NK-92 (cell line): ENCODE data around the gene SSH2.
"Not testable (repeated sequence)": the region's sequence is repeated elsewhere in the genome, so short reads cannot be mapped to it uniquely, and the experiment has no call there.

Source experiments
- DNase-seq: peaks from one replicate; lab custom pipeline; 2025; ENCODE audit not compliant: unreplicated experiment; lab: John Stamatoyannopoulos, UW

Gene SSH2

DNA sequence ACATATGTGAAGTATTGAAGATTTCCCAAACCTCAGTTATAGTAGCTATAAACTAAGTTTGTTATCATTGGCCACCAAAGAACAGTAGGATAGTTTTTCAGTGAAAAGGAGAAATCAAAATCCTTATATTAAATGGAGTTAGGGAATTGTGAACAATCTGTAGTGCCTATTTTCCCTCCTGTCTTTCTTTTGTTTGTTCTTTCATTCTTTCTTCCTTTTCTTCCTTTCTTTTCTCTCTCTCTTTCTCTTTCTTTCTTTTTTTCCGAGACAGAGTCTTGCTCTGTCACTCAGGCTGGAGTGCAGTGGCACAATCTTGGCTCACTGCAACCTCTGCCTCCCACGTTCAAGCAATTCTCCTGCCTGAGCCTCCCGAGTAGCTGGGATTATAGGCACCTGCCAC lies 48.8 kb downstream of the SSH2 start:
- DNase-seq = no peak

DNA sequence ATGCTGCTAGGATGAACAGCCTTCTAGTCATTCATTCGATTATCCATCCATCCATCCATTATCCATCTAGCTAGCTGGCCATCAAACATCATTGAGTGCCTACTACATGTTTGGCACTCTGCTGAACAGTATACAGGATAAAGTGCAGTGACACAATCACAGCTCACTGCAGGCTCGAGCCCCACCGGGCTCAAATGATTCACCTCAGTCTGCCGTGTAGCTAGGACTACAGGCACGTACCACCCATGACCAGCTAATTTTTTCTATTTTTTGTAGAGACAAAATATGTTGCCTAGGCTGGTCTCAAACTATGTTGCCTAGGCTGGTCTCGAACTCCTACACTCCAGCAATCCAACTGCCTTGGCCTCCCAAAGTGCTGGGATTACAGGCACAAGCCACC lies 50.0 kb downstream of the SSH2 start:
- no peak for DNase-seq

DNA sequence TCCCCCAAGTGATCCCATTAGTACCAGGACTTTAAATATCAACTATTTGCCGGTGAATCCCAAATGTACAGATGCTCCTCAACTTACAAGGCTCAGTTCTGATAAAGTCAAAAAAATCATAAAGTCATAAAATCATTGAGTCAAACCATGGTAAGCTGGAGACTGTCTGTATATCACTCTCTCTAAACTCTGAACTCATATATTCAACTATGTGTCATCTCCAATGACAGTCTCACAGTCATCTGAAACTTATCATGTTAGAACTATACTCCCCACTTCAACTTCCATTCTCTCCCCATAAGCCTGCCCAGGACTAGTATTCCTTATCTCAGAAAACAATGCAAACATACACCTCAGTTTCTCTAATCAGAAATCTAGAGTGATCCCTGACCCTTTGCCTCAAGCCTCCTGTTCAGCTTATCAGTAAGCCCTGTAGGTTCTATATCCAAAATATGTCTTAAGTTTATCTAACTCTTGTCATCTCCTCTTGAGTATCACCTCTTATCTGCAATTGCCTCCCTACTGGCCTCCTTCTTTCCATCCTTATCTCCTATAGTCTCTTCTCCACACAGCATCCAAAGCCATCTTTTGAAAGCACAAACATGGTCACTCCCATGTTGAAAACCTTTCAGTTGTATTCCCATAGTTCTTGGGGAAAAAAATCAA lies 55.0 kb downstream of the SSH2 start:
- no peak for DNase-seq

DNA sequence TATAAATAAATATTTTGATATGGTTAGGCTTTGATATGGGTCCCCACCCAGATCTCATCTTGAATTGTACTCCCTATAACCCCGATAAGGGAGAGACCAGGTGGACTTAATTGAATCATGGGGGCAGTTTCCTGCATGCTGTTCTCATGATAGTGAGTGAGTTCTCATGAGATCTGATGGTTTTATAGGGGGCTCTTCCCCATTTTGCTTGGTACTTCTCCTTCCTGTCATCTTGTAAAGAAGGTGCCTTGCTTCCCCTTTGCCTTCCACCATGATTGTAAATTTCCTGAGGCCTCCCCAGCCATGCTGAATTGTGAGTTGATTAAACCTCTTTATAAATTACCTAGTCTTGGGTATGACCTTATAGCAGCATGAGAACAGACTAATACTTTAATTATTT lies 55.7 kb downstream of the SSH2 start:
- DNase-seq = not testable (repeated sequence)

DNA sequence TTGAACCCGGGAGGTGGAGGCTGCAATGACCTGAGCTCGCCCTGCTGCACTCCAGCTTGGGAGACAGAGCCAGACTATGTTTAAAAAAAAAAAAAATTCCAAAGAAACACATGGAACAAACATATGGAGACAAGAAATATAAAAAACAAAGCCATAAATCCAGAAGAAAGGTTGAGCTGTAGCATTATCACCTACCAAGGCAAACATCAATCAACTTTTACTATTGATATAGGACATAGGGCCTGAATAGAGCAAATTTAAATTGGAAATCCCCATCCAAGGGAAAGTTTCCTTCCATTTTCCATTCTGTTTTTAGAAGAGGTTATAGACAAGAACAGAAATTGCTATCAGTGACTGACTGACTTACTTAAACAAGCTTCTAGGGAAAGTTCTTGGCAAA lies 56.6 kb downstream of the SSH2 start:
- DNase-seq = no peak

DNA sequence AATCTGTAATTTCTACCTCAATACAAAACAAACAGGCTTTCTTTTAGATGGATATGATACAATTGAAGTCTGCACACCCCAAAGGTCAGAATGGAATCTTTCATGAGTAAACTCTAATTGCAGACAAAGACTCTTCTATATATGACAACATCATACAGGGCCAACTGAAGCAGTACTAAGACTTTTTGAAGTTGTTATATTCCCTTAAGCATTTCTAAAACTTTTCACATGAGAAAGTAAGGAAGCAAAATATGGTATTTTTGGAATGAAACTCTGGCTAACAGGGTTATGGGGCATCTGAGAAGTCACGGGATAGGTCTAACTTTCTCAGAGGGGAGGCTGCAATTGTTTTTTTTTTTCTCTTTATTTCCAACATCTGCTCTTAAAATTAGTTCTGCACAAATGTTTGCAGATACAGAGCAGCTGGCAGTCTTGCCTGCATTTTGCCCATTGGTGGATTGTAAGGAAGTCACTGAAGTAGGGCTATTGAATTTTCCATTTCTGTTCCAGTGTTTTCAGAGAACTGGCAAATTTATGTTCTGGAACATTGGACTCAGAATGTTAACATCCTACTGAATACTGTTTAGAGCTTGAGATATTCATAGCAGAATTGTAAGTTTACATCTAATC lies 59.1 kb downstream of the SSH2 start:
- no peak for DNase-seq

DNA sequence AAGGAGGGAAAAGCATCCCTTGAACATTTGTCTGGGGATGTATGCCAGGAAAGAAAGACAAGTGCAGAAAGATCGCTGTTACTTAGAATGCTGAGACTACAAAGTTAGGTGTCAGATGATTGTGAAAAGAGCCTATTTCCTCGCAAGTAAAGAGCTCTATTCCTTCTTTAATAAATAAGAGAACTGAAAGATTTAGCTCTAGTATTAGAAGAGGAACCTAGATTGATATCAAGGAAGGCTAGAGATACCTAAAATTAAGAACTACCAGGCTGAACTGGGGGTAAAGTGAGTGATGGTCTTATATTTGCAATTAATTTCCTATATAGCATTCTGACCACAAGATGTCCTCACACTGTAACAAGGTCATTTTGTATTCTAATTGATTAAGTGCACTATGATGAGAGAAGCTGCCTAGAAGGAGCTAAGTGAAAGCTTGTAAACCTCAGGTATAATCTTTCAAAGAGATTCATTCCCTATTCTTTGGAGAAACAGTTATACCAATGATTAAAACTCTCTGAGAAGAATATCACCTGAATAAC lies 62.3 kb downstream of the SSH2 start:
- no peak for DNase-seq

DNA sequence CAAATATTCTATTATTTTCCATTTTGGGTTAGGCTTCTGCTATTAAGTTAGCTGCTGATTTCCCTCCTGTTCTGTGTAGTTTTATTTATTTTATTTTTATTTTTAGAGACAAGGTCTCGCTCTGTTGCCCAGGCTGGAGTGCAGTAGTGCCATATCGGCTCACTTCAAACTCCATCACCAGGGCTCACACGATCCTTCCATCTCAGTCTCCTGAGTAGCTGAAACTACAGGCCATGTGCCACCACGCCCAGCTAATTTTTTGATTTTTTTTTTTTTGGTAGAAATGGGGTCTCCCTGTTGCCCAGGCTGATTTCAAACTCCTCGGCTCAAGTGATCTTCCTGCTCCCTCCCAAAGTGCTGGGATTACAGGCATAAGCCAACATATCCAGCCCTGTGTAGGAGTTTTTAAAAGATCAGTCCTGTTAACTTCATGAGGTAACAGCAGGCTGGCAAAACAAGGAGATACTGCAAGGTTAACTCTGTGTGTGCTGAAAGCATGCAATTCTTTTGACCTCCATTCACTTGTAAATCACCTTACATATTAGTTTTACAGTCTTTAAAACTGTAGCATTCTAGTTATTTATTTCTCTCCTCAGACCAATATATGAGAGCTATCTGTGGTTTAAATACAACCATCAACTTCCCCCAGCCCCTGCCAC lies 63.2 kb downstream of the SSH2 start:
- DNase-seq = no peak

DNA sequence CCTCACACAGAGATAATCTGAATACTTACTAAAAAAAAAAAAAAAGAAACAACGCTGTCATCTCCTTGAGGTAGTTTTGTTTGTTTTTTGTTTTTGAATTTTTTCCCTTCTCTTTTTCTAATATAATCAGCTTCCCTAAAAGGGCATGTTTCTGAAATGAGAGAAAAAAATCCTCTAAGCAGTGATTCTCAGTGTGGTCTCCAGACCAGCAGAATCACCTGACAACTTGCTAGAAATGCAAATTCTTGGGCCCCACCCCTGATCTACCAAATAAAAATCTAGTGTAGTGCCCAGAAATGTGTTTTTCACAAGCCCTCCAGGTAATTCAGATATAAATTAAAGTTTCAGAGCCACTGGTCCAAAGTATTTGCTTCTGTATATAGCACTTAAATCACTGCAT lies 65.4 kb downstream of the SSH2 start:
- no peak for DNase-seq

DNA sequence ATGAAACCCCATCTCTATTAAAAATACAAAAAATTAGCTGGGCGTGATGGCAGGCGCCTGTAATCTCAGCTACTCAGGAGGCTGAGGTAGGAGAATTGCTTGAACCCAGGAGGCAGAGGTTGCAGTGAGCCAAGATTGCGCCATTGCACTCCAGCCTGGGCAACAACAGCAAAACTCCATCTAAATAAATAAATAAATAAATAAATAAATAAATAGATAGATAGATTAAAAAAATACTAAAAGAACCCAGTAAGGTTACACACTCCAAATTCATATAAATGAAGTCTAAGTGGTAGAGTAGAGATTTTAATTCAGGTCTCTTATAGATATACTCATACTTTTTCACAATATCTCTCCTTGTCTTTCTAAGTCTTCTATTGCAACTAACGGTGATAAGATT lies 65.9 kb downstream of the SSH2 start:
- DNase-seq = not testable (repeated sequence)

DNA sequence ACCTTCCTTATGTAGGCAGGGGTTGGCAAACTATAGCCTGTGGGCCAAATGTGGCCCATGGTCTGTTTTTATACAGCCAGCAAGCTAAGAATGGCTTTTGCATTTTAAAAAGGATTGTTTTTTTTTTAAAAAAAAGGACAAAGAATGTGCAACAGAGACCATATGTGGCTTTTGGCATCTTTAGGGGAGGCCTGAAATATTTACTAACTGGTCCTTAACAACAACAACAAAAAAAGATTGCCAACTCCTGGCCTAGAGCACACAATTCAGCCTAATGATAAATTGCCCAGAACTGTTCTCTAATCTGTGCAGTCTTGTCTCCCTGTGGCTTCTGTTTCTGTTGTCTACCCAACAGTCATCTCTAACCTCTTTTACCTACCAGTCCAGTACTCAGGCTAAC lies 67.1 kb downstream of the SSH2 start:
- no peak for DNase-seq

DNA sequence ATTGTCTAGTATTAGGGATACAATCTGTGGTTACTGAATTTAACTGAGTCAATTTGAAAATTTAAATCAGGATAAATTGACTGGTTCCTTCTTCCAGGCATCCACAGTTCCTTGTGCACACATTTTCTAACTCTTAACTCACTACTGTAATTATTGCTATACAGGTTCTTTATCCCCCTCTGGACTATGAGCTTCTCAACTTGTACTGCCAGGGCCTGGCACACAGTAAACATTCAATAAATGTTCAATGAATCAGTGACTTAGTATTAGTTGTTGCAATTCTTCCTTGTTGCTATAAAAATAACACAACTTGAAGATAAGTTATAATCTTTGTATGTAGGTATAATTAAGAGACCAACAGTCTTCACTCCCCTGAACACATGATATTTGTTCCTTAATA lies 67.9 kb downstream of the SSH2 start:
- no peak for DNase-seq

DNA sequence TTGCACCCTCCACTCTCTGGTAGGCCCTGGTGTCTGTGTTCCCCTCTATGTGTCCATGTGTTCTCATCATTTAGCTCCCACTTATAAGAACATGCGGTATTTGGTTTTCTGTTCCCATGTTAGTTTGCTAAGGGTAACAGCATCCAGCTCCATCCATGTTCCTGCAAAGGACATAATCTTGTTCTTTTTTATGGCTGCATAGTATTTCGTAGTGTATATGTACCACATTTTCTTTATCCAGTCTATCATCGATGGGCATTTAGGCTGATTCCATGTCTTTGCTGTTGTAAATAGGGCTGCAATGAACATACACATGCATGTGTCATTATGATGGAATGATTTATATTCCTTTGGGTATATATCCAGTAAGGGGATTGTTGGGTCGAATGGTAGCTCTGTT lies 70.6 kb downstream of the SSH2 start:
- not testable (repeated sequence) for DNase-seq

DNA sequence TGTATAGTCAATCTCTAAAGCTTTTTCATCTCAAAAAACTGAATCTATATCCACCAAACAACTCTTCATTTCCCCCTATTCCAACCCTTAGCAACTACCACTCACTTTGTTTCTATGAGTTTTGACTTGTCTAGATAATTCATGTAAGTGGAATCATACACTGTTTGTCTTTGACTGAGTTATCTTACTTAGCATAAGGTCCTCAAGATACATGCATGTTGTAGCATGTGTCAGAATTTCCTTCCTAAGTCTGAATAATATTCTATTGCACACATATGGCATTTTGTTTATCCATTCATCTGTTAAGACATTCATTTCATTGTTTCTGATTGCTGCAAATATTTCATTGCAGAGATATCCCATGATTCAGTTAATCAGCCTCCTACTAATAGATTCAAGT lies 72.2 kb downstream of the SSH2 start:
- no peak for DNase-seq

DNA sequence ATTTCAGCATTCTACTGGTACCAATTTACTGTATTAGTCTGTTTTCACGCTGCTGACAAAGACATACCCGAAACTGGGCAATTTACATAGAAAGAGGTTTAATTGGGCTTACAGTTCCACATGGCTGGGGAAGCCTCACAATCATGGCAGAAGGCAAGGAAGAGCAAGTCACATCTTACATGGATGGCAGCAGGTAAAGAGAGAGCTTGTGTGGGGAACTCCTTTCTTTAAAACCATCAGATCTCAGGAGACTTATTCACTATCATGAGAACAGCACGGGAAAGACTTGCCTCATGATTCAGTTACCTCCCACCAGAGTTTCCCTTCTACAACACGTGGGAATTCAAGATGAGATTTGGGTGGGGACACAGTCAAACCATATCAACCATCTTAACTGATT lies 72.9 kb downstream of the SSH2 start:
- not testable (repeated sequence) for DNase-seq

DNA sequence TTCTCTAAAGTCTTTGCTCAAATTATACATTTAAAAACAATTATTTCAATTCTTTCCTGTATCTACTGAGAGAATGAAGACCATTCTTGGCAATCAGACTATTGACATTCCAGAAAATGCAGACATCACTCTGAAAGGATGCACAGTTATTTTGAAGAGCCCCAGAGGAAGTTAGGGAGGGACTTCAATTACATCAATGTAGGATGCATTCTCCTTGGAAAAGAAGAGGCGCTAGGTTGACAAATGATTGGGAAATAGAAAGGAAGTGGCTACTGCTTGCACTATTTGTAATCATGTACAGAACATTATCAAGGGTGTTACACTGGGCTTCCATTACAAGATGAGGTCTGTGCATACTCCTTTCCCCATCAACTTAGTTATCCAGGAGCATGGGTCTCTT lies 74.3 kb downstream of the SSH2 start:
- DNase-seq = no peak

DNA sequence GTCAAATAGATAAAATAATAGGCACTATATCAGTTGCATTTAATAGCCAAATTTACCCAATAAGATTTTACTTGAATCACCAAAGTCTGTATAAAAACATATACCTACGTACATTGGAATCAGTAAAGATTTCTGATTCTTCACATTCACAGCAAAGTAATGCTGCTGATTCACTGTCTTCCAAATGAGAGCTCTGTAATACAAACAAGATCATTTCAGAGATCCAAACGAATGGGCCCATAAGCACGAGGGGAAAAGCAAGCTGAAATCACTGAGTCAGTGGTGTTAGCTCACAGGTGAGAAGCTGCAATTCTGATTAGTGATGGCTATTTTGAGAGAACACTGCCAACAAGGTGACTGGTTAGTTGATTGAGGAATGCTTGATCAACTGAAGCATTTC lies 81.3 kb downstream of the SSH2 start:
- DNase-seq = no peak

DNA sequence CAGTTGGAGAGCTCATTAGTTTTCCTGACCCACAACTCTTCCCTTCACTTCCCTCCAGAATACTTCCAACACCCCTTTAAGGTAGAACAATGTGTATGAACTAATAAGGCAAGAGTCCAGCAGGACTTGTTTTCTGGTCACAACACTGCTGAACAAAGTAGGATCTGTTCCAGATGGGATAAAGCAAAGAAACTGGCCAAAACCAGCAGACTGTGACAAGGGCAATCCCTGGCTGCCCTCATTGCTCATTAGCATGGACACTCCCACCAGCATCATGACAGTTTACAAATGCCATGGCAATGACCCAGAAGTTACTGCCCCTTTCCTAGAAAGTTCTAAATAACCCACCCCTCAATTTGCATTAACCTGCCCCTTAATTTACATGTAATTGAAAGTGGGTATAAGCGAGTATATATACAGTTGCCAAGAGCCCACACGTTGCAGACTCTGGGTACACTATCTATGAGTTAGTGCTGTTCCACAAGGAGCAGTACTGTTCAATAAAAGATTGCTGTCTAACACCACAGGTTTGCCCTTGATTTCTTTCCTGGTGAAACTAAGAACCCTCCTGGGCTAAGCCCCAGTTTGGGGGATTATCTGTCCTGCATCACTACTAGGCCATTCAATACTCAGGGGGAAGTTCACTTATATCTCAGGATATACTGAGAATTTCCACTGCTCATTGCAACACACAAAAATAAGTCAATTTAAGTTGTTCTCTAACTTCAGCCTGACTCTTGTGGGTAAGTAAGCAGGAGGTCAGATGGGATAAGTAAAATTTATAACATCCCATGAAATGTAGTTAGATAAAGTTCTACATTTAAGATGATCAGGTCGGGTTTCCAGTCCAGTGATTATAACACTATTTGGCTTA lies 82.3 kb downstream of the SSH2 start:
- DNase-seq = no peak

DNA sequence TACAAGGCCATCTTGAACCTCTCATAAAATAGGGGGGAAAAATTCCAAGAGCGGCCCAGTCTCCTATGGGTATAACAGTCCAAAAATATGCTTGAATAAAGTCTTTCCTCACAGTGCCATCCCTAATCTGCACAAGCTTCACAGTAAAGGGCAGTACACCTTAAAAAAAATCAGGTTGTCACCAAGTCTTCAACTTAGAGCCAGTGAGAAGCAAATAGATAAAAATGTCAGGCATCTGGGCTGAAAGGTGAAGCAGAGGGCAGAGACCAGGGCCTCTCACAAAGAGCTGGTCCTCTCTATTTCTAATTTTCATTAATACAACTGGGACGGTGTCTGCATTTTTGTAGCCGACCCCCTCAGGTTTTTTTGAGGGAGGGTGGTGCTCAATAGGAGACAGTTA lies 82.9 kb downstream of the SSH2 start:
- no peak for DNase-seq

DNA sequence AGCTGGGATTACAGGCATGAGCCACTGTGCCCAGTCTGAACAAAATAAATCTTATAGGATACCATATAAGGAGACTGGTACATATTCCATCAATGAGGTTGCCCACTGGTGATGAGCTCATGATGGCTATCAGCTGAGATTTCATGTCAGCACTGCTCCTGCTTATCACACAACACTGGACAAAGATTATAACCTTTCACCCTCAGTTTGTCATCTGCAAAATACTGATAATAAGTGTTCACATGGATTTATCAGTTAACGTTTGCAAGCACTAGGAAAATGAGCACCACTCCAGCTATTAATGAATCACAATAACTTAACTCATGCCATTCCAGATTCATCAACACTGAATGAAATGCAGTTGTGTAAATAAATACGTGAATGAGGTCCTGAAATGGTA lies 83.7 kb downstream of the SSH2 start:
- no peak for DNase-seq

DNA sequence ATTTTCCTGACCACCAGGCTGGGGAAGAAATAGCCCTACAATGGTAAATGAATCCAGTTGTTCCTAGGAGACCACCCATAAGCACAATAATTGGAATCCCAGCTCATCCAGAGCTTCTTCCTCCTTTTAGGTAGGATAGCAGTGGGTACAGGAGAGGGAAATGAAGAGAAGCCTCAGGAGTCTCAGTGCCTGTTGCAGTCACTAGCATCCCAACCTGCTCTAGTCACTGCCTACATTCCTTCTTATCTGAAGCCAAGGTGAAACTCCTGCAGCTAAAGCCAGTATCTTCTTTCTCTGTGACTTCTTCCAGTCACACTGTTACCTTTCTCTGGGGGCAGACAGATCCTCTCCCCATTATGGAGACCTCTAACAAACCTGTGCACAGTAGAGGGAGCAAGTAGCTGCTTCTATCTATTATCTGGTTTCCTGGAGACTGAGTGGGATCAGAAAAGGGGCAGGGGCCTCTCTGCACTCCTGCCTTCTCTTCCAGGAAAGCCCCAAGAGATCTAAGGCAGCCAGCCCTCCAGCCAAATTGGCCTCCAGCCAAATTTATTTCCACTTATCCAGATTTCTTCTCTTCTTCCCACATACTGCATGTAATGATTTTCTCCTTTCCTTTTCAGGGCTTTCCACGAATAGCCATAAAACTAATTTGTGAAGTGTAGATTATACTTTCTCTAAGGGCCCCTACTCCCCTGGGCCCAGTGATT lies 85.5 kb downstream of the SSH2 start:
- no peak for DNase-seq
